Fibroblast of peridontal ligament (primary cell): ENCODE measurements around the gene IL21R.
A peak's percentile ranks its signal among the peaks of the same experiment; 100 is the strongest.

Experiments used
- DNase-seq: peaks from one replicate; pipeline ENCODE4 v3.0.0-alpha.2; 2010; ENCODE audit errors: extremely low read depth

The IL21R gene

GRCh38 chr16:27462846-27463682 lies 61.1 kb downstream of the IL21R start:
- DNase-seq = no peak

- no peak for DNase-seq
Observed at GRCh38 chr16:27463741-27464591, 62.0 kb downstream of the IL21R start.

GRCh38 chr16:27464626-27465482 lies 62.9 kb downstream of the IL21R start:
- no peak for DNase-seq

- DNase-seq = no peak
Observed at GRCh38 chr16:27465483-27465879, 63.5 kb downstream of the IL21R start.

- no peak for DNase-seq
Observed at GRCh38 chr16:27468941-27469531, 67.1 kb downstream of the IL21R start.

GRCh38 chr16:27470567-27471431 lies 68.8 kb downstream of the IL21R start:
- DNase-seq = no peak

GRCh38 chr16:27471661-27472060 lies 69.7 kb downstream of the IL21R start:
- DNase-seq = no peak

- DNase-seq = peak; percentile 7
Observed at GRCh38 chr16:27472091-27473020, 70.4 kb downstream of the IL21R start.

GRCh38 chr16:27473101-27473900 lies 71.3 kb downstream of the IL21R start:
- DNase-seq = no peak

- DNase-seq = no peak
Observed at GRCh38 chr16:27474041-27474440, 72.1 kb downstream of the IL21R start.

GRCh38 chr16:27474921-27475320 lies 72.9 kb downstream of the IL21R start:
- DNase-seq = no peak

- peak; percentile 83 for DNase-seq
Observed at GRCh38 chr16:27475561-27475960, 73.6 kb downstream of the IL21R start.

GRCh38 chr16:27476240-27476639 lies 74.3 kb downstream of the IL21R start:
- no peak for DNase-seq

- no peak for DNase-seq
Observed at GRCh38 chr16:27480761-27481160, 78.8 kb downstream of the IL21R start.

- no peak for DNase-seq
Observed at GRCh38 chr16:27481282-27481934, 79.4 kb downstream of the IL21R start.

- no peak for DNase-seq
Observed at GRCh38 chr16:27482397-27483087, 80.6 kb downstream of the IL21R start.

GRCh38 chr16:27483088-27483437 lies 81.1 kb downstream of the IL21R start:
- no peak for DNase-seq

GRCh38 chr16:27483624-27484023 lies 81.7 kb downstream of the IL21R start:
- DNase-seq = no peak
